T-helper 2 cell treated with Interferon-gamma antibody and Interleukin-4, amounts not matched to agents 5 μg/mL and 100 μg/mL, for 36 hours (primary cell): ENCODE measurements around the gene SNAPC4.
"Not testable (repeated sequence)": the region's sequence is repeated elsewhere in the genome, so short reads cannot be mapped to it uniquely, and the experiment has no call there.

Source experiments
- DNase-seq: peaks from one replicate; pipeline ENCODE4 v3.0.0; 2021; ENCODE audit warnings: low spot score
- H3K27ac Mint-ChIP-seq: one replicate; pipeline ENCODE4 v1.8.0; 2021; ENCODE audit warnings: mild to moderate bottlenecking, mixed read lengths
- H3K27me3 Mint-ChIP-seq: one replicate; pipeline ENCODE4 v1.8.0; 2021; ENCODE audit warnings: low read depth, mixed read lengths
- H3K36me3 Mint-ChIP-seq: one replicate; pipeline ENCODE4 v1.8.0; 2021; ENCODE audit warnings: low read depth, mixed read lengths
- H3K4me1 Mint-ChIP-seq: one replicate; pipeline ENCODE4 v1.8.0; 2021; ENCODE audit warnings: low read depth, mixed read lengths
- H3K4me3 Mint-ChIP-seq: one replicate; pipeline ENCODE4 v1.8.0; 2022; ENCODE audit warnings: mild to moderate bottlenecking, moderate library complexity, mixed read lengths
- H3K9me3 Mint-ChIP-seq: one replicate; pipeline ENCODE4 v1.8.0; 2021; ENCODE audit warnings: mixed read lengths

The SNAPC4 gene

DNA sequence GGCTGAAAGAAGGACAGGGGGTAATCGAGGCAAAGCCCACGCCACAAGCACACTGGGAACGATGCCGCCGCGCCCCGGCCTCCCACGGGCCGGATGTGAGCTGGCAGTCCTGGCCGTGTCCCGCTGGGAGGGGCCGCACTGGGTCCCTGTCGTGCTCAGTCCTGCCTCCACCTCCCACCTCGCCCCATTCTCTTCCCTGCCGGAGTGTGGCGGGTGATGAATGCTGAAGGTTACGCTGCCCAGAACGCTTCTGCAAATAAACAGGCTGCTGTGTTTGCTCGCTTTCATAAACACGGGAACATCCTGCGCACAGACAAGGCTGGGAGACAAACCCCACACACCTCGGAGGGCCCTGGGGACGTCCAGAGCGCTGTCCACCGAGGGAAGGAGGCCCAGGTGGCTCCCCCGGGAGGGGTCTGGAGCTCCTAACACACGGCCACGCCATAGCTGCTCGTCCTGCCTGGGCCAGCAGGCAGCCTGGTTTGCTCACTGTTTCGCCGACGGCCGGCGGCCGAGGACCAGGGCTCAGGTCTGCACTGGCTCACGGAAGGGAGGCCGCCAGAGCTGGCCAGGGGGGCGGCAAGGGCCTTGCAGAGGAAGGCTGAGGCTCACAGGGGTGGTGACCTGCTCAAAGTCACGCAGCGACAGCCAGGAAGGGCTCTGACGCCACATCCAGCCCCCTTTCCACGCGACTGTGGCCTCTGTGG lies 38.8 kb downstream of the SNAPC4 start:
- DNase-seq: no peak
- no peak overlapping the region for H3K27ac Mint-ChIP-seq
- no peaks in the 10 kb centered on the region for H3K36me3 Mint-ChIP-seq
- no peaks in the 10 kb centered on the region for H3K9me3 Mint-ChIP-seq
- H3K27me3 Mint-ChIP-seq: no peaks in the 10 kb centered on the region
- peaks cover 5% of the 10 kb centered on the region for H3K4me1 Mint-ChIP-seq
- H3K4me3 Mint-ChIP-seq: no peak overlapping the region

- H3K27ac Mint-ChIP-seq: no peak overlapping the region
- peaks cover 5% of the 10 kb centered on the region for H3K4me1 Mint-ChIP-seq
- DNase-seq: no peak
- H3K27me3 Mint-ChIP-seq: no peaks in the 10 kb centered on the region
- H3K4me3 Mint-ChIP-seq: no peak overlapping the region
- H3K36me3 Mint-ChIP-seq: no peaks in the 10 kb centered on the region
- no peaks in the 10 kb centered on the region for H3K9me3 Mint-ChIP-seq
These were observed 39.9 kb downstream of the SNAPC4 start for GRCh38 chr9:136359774-136360718.

GRCh38 chr9:136358888-136359287 lies 41.1 kb downstream of the SNAPC4 start:
- H3K27me3 Mint-ChIP-seq: no peaks in the 10 kb centered on the region
- no peak overlapping the region for H3K27ac Mint-ChIP-seq
- DNase-seq: no peak
- peaks cover 5% of the 10 kb centered on the region for H3K4me1 Mint-ChIP-seq
- no peak overlapping the region for H3K4me3 Mint-ChIP-seq
- no peaks in the 10 kb centered on the region for H3K36me3 Mint-ChIP-seq
- no peaks in the 10 kb centered on the region for H3K9me3 Mint-ChIP-seq

- Mint-ChIP-seq H3K4me3 (no peak overlapping the region), H3K36me3 (no peaks in the 10 kb centered on the region), H3K9me3 (no peaks in the 10 kb centered on the region), H3K4me1 (peaks cover 5% of the 10 kb centered on the region), H3K27ac (no peak overlapping the region), H3K27me3 (no peaks in the 10 kb centered on the region)
- no peak for DNase-seq
These were observed 42.0 kb downstream of the SNAPC4 start for GRCh38 chr9:136358016-136358415.

DNA sequence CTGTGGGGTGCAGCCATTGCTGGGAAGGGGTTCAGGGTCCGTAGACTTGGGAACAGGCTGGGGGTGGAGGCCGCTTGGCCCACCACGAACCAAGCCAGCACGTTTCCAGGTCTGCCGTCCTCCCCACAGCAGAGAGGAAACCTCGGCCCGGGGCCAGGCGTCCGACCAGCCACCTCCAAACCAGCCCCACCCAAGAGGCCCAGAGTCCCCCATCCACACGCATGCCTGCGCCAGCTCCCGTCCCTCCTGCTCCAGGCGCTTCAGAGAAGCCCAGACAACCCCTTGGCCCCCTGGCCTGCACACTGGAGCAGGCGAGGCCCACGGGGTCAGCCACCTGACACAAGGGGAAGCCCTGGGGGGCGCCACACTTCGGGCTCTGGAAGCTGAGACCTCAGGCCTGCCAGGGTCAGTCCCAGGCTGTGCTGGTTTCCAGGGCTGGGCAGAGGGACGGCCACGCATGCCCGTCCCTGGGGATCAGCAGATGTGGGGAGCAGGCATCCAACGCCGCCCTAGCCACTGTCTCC lies 42.7 kb downstream of the SNAPC4 start:
- no peak for DNase-seq
- Mint-ChIP-seq H3K36me3 (no peaks in the 10 kb centered on the region), H3K9me3 (no peaks in the 10 kb centered on the region), H3K27me3 (no peaks in the 10 kb centered on the region), H3K4me3 (no peak overlapping the region), H3K4me1 (no peaks in the 10 kb centered on the region), H3K27ac (no peak overlapping the region)

DNA sequence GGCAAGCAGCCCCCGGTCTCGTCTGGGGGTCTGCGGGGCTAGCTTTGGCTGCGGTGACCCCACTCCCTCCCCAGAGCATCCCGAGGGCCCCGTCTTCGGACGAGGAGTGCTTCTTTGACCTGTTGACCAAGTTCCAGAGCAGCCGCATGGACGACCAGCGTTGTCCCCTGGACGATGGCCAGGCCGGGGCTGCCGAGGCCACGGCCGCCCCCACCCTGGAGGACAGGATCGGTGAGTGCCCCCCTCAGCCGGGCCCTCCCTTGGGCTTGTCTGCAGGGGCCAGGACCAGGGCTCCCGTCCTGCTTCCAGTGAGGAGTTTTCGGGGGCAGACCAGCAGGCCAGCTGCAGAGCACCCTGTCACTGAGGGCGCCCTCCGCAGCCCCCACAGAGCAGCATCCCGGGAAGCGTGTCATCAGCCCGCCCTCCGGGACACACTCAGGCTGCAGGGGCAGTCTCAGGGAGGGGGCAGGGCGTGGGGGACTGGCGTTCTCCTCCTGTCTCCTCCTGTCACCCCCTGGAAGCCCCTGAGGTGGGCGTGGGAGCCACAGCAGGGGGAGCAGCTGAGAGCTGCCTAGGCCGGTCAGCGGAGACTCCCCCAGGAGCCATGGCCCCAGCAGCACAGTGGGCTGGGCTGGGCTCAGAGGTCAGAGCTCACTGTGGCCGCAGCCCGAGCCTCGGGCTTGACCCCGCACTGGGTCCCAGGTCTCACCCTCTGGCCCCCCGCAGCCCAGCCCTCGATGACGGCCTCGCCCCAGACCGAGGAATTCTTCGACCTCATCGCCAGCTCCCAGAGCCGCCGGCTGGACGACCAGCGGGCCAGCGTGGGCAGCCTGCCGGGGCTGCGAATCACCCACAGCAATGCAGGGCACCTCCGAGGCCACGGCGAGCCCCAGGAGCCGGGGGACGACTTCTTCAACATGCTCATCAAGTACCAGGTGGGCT lies 44.1 kb downstream of the SNAPC4 start:
- Mint-ChIP-seq H3K9me3 (no peaks in the 10 kb centered on the region), H3K4me1 (no peaks in the 10 kb centered on the region), H3K4me3 (no peak overlapping the region), H3K27ac (no peak overlapping the region), H3K36me3 (no peaks in the 10 kb centered on the region), H3K27me3 (no peaks in the 10 kb centered on the region)
- no peak for DNase-seq

GRCh38 chr9:136354592-136355085 lies 45.3 kb downstream of the SNAPC4 start:
- H3K9me3 Mint-ChIP-seq: no peaks in the 10 kb centered on the region

GRCh38 chr9:136353757-136354488 lies 46.0 kb downstream of the SNAPC4 start:
- no peaks in the 10 kb centered on the region for H3K36me3 Mint-ChIP-seq
- H3K4me1 Mint-ChIP-seq: no peaks in the 10 kb centered on the region
- H3K27me3 Mint-ChIP-seq: no peaks in the 10 kb centered on the region
- DNase-seq: no peak
- no peaks in the 10 kb centered on the region for H3K9me3 Mint-ChIP-seq
- H3K27ac Mint-ChIP-seq: no peak overlapping the region
- no peak overlapping the region for H3K4me3 Mint-ChIP-seq

More at GRCh38 chr9:136354592-136355085, 45.3 kb downstream of the SNAPC4 start:
- Mint-ChIP-seq H3K36me3 (no peaks in the 10 kb centered on the region), H3K4me1 (no peaks in the 10 kb centered on the region), H3K27me3 (no peaks in the 10 kb centered on the region), H3K27ac (no peak overlapping the region), H3K4me3 (no peak overlapping the region)
- no peak for DNase-seq

DNA sequence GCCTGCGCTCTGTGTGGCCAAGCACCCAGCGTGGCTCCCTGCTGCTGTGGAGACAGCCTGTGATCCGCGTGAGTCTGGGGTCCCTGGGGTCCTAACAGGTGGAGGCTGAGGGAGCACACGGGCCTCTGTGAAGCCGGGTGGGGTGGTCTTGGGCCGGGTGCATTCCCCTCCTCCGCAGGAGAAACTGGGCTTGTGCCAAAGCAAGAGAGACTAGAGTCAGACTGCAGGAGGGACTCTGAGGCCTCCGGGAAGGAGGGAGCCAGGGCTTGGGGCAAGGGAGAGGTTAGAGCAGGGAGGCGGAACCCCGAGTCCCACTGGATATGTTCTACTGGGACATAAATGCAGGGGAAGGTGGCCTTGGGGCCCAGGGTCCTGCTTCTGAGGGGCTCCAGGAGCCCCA lies 46.9 kb downstream of the SNAPC4 start:
- H3K4me3 Mint-ChIP-seq: no peak overlapping the region
- H3K36me3 Mint-ChIP-seq: no peaks in the 10 kb centered on the region
- no peak overlapping the region for H3K27ac Mint-ChIP-seq
- no peaks in the 10 kb centered on the region for H3K4me1 Mint-ChIP-seq
- no peaks in the 10 kb centered on the region for H3K9me3 Mint-ChIP-seq
- no peak for DNase-seq
- H3K27me3 Mint-ChIP-seq: no peaks in the 10 kb centered on the region

DNA sequence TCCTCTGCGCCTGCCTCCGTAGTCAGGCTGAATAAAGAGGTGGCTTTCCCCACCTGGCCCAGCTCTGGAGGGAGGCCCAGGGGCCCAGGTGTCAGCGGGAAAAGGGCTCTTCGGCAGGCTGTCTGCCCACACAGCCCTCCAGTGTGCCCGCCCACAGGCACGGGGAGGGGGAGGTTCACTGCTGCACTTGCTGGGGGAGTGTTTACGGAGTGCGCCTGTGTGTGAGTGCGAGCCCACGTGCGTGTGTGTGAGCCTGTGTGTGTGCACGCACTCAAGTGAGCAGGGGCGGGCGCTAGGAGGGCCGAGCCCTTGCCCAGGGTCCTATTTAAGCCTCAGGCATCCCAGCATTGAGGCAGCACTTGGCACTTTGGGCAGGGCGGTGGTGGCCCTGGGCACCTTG lies 47.3 kb downstream of the SNAPC4 start:
- Mint-ChIP-seq H3K4me1 (no peaks in the 10 kb centered on the region), H3K4me3 (no peak overlapping the region), H3K27me3 (no peaks in the 10 kb centered on the region), H3K36me3 (no peaks in the 10 kb centered on the region), H3K27ac (no peak overlapping the region), H3K9me3 (no peaks in the 10 kb centered on the region)
- no peak for DNase-seq

DNA sequence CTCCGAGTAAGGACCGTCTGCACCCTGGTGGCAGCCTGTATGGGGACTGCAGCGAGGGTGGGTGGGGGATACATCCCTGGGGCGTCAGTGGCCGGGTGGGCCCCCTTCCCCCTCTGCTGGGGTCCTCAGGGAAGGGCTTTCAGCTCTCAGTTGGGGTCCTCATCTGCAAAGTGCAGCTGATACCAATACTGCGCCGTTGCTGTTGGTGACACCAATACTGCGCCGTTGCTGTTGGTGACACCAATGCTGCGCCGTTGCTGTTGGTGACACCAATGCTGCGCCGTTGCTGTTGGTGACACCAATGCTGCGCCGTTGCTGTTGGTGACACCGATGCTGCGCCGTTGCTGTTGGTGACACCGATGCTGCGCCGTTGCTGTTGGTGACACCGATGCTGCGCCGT lies 48.1 kb downstream of the SNAPC4 start:
- H3K27me3 Mint-ChIP-seq, H3K4me3 Mint-ChIP-seq, H3K36me3 Mint-ChIP-seq, H3K27ac Mint-ChIP-seq, H3K9me3 Mint-ChIP-seq, H3K4me1 Mint-ChIP-seq, DNase-seq: not testable (repeated sequence)

DNA sequence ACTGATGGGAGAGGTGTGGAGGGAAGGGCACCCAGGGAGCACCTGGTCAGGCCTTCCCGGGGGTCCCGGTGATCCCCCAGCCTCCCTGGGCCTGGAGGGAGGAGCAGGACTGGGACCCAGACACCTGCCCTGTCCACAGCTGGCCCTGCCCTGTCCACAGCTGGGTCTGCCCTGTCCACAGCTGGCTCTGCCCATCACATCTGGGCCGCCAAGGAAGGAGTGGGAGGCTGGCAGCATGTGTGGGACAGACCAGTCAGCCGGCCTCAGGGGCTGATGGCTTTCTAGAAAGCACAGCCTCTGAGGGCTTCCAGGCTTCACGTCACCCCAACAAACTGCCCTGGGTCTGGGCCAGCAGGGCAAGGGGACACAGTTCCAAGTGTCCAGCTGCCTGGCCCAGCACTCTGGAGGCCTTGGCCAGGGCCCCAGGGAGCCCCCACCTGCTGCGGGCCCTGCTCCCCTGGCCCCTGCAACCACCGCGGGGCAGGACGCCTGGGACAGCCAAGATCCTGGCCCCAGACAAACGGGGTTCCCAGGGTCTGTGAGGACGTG lies 48.6 kb downstream of the SNAPC4 start:
- no peak overlapping the region for H3K4me3 Mint-ChIP-seq
- no peaks in the 10 kb centered on the region for H3K4me1 Mint-ChIP-seq
- H3K27ac Mint-ChIP-seq: no peak overlapping the region
- no peaks in the 10 kb centered on the region for H3K36me3 Mint-ChIP-seq
- H3K9me3 Mint-ChIP-seq: no peaks in the 10 kb centered on the region
- no peaks in the 10 kb centered on the region for H3K27me3 Mint-ChIP-seq
- no peak for DNase-seq
